Epithelial cell of esophagus (primary cell): ENCODE measurements around the gene TMPRSS15.

Experiments used
- DNase-seq: peaks from one replicate; pipeline ENCODE4 v3.0.0; 2010; ENCODE audit warnings: low read depth
- H3K4me3 ChIP-seq: 2 replicates; pipeline ENCODE4 v1.5.1; 2011; ENCODE audit warnings: mild to moderate bottlenecking, low read length, control low read depth
- TF ChIP-seq, protein P1 (sequence below): IDR thresholded peaks from 2 replicates; pipeline ENCODE4 v1.5.1; 2011; ENCODE audit warnings: low read depth, mild to moderate bottlenecking, low read length, control low read depth, inconsistent platforms; ENCODE audit not compliant: insufficient read depth; ENCODE audit errors: missing control alignments

The TMPRSS15 gene

GRCh38 chr21:18268906-18269305 lies 134.7 kb downstream of the TMPRSS15 start:
- no peak overlapping the region for H3K4me3 ChIP-seq
- DNase-seq, result no peak
- TF ChIP-seq, protein P1, sequence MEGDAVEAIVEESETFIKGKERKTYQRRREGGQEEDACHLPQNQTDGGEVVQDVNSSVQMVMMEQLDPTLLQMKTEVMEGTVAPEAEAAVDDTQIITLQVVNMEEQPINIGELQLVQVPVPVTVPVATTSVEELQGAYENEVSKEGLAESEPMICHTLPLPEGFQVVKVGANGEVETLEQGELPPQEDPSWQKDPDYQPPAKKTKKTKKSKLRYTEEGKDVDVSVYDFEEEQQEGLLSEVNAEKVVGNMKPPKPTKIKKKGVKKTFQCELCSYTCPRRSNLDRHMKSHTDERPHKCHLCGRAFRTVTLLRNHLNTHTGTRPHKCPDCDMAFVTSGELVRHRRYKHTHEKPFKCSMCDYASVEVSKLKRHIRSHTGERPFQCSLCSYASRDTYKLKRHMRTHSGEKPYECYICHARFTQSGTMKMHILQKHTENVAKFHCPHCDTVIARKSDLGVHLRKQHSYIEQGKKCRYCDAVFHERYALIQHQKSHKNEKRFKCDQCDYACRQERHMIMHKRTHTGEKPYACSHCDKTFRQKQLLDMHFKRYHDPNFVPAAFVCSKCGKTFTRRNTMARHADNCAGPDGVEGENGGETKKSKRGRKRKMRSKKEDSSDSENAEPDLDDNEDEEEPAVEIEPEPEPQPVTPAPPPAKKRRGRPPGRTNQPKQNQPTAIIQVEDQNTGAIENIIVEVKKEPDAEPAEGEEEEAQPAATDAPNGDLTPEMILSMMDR, result no peak

- TF ChIP-seq, protein P1, result no peak
Measured at GRCh38 chr21:18267496-18267895, 136.1 kb downstream of the TMPRSS15 start.

DNA sequence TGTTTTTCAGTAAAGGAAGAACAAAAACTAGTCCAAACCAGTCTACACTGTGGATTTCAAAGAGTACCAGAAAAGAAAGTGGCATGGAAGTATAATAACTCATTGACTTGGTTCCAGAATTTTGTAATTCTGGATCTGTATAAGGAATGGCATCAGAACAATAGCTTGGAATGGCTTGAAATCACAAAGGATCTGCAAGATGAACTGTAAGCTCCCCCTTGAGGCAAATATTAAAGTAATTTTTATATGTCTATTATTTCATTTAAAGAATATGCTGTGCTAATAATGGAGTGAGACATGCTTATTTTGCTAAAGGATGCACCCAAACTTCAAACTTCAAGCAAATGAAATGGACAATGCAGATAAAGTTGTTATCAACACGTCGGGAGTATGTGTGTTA lies 137.6 kb downstream of the TMPRSS15 start:
- DNase-seq, result no peak
- TF ChIP-seq, protein P1, result no peak
- H3K4me3 ChIP-seq, result no peak overlapping the region

More at GRCh38 chr21:18267496-18267895, 136.1 kb downstream of the TMPRSS15 start:
- H3K4me3 ChIP-seq, result no peak overlapping the region
- no peak for DNase-seq

DNA sequence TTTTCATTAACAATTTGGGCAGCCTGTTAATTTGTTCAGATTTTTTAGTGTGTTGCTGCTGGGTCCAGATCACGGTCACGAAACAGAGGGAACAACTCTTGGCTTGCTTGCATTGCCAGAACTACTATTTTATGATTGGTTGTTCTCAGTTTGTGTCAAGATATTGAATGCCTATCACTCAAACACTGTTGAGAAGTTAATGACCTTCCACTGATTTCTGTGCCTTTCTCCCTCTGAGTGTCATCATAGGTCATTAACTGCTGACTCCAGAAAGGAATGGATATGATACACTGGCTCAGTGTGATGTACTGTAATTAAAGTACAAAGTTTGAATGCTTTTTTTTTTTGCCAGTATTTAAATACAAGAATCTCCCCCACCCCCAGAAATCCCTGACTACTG lies 149.8 kb downstream of the TMPRSS15 start:
- no peak for DNase-seq
- H3K4me3 ChIP-seq, result no peak overlapping the region
- TF ChIP-seq, protein P1, result no peak

GRCh38 chr21:18253221-18253620 lies 150.4 kb downstream of the TMPRSS15 start:
- DNase-seq, result no peak

GRCh38 chr21:18252680-18253079 lies 150.9 kb downstream of the TMPRSS15 start:
- no peak overlapping the region for H3K4me3 ChIP-seq
- DNase-seq, result no peak
- TF ChIP-seq, protein P1, result no peak

More at GRCh38 chr21:18253221-18253620, 150.4 kb downstream of the TMPRSS15 start:
- no peak overlapping the region for H3K4me3 ChIP-seq
- TF ChIP-seq, protein P1, result no peak

- no peak for DNase-seq
Measured at GRCh38 chr21:18252256-18252655, 151.3 kb downstream of the TMPRSS15 start.

More at GRCh38 chr21:18252256-18252655, 151.3 kb downstream of the TMPRSS15 start:
- TF ChIP-seq, protein P1, result no peak
- H3K4me3 ChIP-seq, result no peak overlapping the region
